Stimulated activated CD8-positive, alpha-beta memory T cell treated with anti-CD3 and anti-CD28 coated beads, Interleukin-15, amount 100 ng/mL, for 1 hour (primary cell): ENCODE data around the gene TMEM190.

Experiments used
- DNase-seq: peaks from one replicate; pipeline ENCODE4 v3.0.0-alpha.2; 2020; ENCODE audit warnings: low read depth

Gene TMEM190

DNA sequence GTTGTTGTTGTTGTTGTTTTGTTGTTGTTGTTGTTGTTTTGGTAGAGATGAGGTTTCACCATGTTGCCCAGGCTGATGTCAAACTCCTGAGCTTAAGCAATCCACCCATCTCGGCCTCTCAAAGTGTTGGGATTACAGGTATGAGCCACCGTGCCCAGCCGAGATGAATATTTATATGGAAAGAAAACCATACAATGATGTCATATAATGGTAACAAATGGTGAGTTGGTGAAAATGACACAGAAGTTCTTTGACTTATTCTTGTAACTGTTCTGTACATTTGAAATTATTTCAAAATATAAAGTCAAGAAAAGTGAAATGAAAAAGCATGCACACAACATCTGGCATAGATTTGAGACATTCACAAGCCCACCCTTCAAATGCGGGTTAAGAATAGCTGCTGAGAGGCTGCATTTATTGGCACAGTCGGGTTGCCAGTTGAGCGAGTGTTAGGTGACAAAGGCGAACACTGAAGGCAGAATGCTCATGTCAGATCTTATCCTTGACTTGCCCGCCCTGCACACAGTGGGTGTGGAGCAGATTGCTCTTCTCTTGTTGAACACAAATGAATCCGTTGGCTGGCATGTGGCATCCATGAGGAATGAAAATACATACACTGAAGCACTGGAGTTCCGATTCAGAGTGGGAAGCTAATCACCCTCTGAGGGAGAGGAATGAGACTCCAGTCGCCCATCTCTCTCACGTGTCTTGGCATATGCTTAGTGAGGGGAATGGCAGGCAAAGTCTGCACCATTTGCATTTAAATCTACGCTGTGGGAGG lies 46.8 kb downstream of the TMEM190 start:
- DNase-seq, result no peak

- no peak for DNase-seq
Measured at GRCh38 chr19:55424518-55424917, 47.9 kb downstream of the TMEM190 start.

DNA sequence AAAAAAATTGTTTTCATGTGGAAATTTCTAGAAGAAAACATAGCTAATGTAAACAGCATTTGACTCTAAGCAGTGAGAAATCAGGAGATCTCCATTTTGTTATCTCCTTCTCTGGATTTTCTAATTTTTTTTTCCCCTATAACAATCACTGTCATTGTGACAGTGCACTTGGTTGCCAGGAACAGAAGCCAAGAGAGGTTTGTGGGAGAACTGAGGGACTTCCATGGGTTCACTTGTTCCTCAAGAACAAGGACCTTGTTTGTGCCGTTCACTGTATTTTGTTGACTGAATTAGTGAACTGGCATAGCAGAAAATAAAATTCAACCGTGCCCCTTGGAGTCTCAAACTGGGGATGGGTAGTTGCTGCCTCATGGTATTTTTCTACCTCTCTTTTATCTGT lies 49.4 kb downstream of the TMEM190 start:
- DNase-seq, result no peak
